WTC11 (cell line): ENCODE measurements around the gene MAST1.

Experiments used
- CREB1 ChIP-seq: sonication (generic); formaldehyde crosslinking; IDR thresholded peaks from 2 replicates; pipeline ENCODE4 v1.8.0; 2023; ENCODE audit warnings: mild to moderate bottlenecking, missing genetic modification reagents
- E2F5 ChIP-seq: sonication (generic); formaldehyde crosslinking; IDR thresholded peaks from 2 replicates; pipeline ENCODE4 v1.8.1; 2022; ENCODE audit warnings: mild to moderate bottlenecking, moderate library complexity, missing genetic modification reagents
- ELF4 ChIP-seq: sonication (generic); formaldehyde crosslinking; IDR thresholded peaks from 2 replicates; pipeline ENCODE4 v1.8.1; 2022; ENCODE audit warnings: low read depth, mild to moderate bottlenecking, moderate library complexity, missing genetic modification reagents
- FOXP1 ChIP-seq: sonication (generic); formaldehyde crosslinking; IDR thresholded peaks from 2 replicates; pipeline ENCODE4 v1.8.0; 2022; ENCODE audit warnings: missing genetic modification reagents, mild to moderate bottlenecking, moderate library complexity, borderline replicate concordance
- IRF1 ChIP-seq: sonication (generic); formaldehyde crosslinking; IDR thresholded peaks from 2 replicates; pipeline ENCODE4 v1.8.0; 2023; ENCODE audit warnings: missing genetic modification reagents
- MAX ChIP-seq: sonication (generic); formaldehyde crosslinking; IDR thresholded peaks from 2 replicates; pipeline ENCODE4 v1.8.0; 2022; ENCODE audit warnings: mild to moderate bottlenecking, missing genetic modification reagents
- NFE2L1 ChIP-seq: sonication (generic); formaldehyde crosslinking; IDR thresholded peaks from 2 replicates; pipeline ENCODE4 v1.8.1; 2023; ENCODE audit warnings: missing genetic modification reagents
- ZNF396 ChIP-seq: fragments of 250-450 bp; sonication (Bioruptor Pico); IDR thresholded peaks from 2 replicates; pipeline ENCODE4 v1.8.0; 2021; ENCODE audit warnings: mild to moderate bottlenecking, moderate library complexity, borderline replicate concordance
- TF ChIP-seq, protein P1 (sequence below): fragments of 200-600 bp; IDR thresholded peaks from 2 replicates; pipeline ENCODE4 v1.8.0; 2022; ENCODE audit warnings: antibody characterized with exemption
- TF ChIP-seq, protein P2 (sequence below): sonication (generic); formaldehyde crosslinking; IDR thresholded peaks from 2 replicates; pipeline ENCODE4 v1.8.0; 2022; ENCODE audit warnings: mild to moderate bottlenecking, missing genetic modification reagents
- TF ChIP-seq, protein P3 (sequence below): sonication (generic); formaldehyde crosslinking; IDR thresholded peaks from 2 replicates; pipeline ENCODE4 v1.8.1; 2023; ENCODE audit warnings: mild to moderate bottlenecking, missing genetic modification reagents
- TF ChIP-seq, protein P4 (sequence below): sonication (generic); formaldehyde crosslinking; IDR thresholded peaks from 2 replicates; pipeline ENCODE4 v1.8.0; 2022; ENCODE audit warnings: mild to moderate bottlenecking, missing genetic modification reagents

DNA sequence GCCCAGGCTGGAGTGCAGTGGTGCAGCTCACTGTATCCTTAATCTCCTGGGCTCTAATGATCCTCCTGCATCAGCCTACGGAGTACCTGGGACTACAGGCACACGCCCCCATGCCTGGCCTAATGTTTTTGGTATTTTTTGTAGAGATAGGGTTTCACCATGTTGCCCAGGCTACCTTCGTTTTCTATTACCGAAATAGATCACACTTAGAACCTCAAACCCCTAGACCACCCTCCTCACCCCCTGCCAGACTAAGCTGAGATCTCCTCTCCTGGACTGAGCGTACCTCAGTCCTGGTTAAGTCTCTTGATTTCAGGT, 48.3 kb downstream of the MAST1 start:
- TF ChIP-seq, protein P1, sequence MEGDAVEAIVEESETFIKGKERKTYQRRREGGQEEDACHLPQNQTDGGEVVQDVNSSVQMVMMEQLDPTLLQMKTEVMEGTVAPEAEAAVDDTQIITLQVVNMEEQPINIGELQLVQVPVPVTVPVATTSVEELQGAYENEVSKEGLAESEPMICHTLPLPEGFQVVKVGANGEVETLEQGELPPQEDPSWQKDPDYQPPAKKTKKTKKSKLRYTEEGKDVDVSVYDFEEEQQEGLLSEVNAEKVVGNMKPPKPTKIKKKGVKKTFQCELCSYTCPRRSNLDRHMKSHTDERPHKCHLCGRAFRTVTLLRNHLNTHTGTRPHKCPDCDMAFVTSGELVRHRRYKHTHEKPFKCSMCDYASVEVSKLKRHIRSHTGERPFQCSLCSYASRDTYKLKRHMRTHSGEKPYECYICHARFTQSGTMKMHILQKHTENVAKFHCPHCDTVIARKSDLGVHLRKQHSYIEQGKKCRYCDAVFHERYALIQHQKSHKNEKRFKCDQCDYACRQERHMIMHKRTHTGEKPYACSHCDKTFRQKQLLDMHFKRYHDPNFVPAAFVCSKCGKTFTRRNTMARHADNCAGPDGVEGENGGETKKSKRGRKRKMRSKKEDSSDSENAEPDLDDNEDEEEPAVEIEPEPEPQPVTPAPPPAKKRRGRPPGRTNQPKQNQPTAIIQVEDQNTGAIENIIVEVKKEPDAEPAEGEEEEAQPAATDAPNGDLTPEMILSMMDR = no peak
- TF ChIP-seq FOXP1 (CRISPR knock-in tag) (no peak), MAX (no peak), E2F5 (CRISPR knock-in tag) (no peak), IRF1 (CRISPR knock-in tag) (no peak), ELF4 (CRISPR knock-in tag) (no peak), NFE2L1 (no peak), ZNF396 (CRISPR knock-in tag) (no peak), CREB1 (CRISPR knock-in tag) (no peak)
- TF ChIP-seq, protein P2, sequence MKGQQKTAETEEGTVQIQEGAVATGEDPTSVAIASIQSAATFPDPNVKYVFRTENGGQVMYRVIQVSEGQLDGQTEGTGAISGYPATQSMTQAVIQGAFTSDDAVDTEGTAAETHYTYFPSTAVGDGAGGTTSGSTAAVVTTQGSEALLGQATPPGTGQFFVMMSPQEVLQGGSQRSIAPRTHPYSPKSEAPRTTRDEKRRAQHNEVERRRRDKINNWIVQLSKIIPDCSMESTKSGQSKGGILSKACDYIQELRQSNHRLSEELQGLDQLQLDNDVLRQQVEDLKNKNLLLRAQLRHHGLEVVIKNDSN = no peak
- TF ChIP-seq, protein P3, sequence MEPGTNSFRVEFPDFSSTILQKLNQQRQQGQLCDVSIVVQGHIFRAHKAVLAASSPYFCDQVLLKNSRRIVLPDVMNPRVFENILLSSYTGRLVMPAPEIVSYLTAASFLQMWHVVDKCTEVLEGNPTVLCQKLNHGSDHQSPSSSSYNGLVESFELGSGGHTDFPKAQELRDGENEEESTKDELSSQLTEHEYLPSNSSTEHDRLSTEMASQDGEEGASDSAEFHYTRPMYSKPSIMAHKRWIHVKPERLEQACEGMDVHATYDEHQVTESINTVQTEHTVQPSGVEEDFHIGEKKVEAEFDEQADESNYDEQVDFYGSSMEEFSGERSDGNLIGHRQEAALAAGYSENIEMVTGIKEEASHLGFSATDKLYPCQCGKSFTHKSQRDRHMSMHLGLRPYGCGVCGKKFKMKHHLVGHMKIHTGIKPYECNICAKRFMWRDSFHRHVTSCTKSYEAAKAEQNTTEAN (CRISPR knock-in tag) = no peak
- TF ChIP-seq, protein P4, sequence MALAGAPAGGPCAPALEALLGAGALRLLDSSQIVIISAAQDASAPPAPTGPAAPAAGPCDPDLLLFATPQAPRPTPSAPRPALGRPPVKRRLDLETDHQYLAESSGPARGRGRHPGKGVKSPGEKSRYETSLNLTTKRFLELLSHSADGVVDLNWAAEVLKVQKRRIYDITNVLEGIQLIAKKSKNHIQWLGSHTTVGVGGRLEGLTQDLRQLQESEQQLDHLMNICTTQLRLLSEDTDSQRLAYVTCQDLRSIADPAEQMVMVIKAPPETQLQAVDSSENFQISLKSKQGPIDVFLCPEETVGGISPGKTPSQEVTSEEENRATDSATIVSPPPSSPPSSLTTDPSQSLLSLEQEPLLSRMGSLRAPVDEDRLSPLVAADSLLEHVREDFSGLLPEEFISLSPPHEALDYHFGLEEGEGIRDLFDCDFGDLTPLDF (CRISPR knock-in tag) = no peak
